Smooth muscle cell (in vitro differentiated cells): ENCODE data around the gene DIDO1. TPM values are rescaled to one million over a fixed set of nuclear protein-coding genes. Genes with fewer than 3 reads are reported as not detected.
A peak's percentile ranks its signal among the peaks of the same experiment; 100 is the strongest.
"Not testable (repeated sequence)": the region's sequence is repeated elsewhere in the genome, so short reads cannot be mapped to it uniquely, and the experiment has no call there.

Source experiments
- DNase-seq: peaks from one replicate; lab custom pipeline; 2025; ENCODE audit not compliant: unreplicated experiment; lab: John Stamatoyannopoulos, UW
- H2AFZ ChIP-seq: fragments of 200-600 bp; sonication (generic); 2 replicates; pipeline ENCODE4 v1.6.0; 2016; ENCODE audit warnings: antibody characterized with exemption, low read depth, mild to moderate bottlenecking
- H3F3A ChIP-seq: fragments of 200-600 bp; sonication (generic); 2 replicates; pipeline ENCODE4 v1.6.0; 2017; ENCODE audit warnings: antibody characterized with exemption, low read depth
- H3K27ac ChIP-seq: fragments of 200-600 bp; sonication (generic); 2 replicates; pipeline ENCODE4 v1.5.1; 2016; ENCODE audit warnings: low read depth, mild to moderate bottlenecking
- H3K27me3 ChIP-seq: fragments of 200-600 bp; sonication (generic); 2 replicates; pipeline ENCODE4 v1.6.1; 2016; ENCODE audit warnings: low read depth, mild to moderate bottlenecking
- H3K36me3 ChIP-seq: fragments of 200-600 bp; sonication (generic); 2 replicates; pipeline ENCODE4 v1.5.1; 2016; ENCODE audit warnings: low read depth
- H3K4me1 ChIP-seq: fragments of 200-600 bp; sonication (generic); 2 replicates; pipeline ENCODE4 v1.5.1; 2016; ENCODE audit warnings: low read depth
- H3K4me2 ChIP-seq: fragments of 200-600 bp; sonication (generic); 2 replicates; pipeline ENCODE4 v1.6.0; 2016; ENCODE audit warnings: mild to moderate bottlenecking
- H3K4me3 ChIP-seq: fragments of 200-600 bp; sonication (generic); 2 replicates; pipeline ENCODE4 v1.5.1; 2016; ENCODE audit warnings: mild to moderate bottlenecking
- H3K79me2 ChIP-seq: fragments of 200-600 bp; sonication (generic); 2 replicates; pipeline ENCODE4 v1.6.0; 2016; ENCODE audit warnings: low read depth, mild to moderate bottlenecking
- H3K9ac ChIP-seq: fragments of 200-600 bp; sonication (generic); 2 replicates; pipeline ENCODE4 v1.6.0; 2016; ENCODE audit warnings: low read depth
- H3K9me3 ChIP-seq: fragments of 200-600 bp; sonication (generic); replicated peaks from 2 replicates; pipeline ENCODE4 v1.5.1; 2016; ENCODE audit warnings: low read depth
- H4K20me1 ChIP-seq: fragments of 200-600 bp; sonication (generic); 2 replicates; pipeline ENCODE4 v1.6.0; 2016; ENCODE audit warnings: low read depth
- WGBS: methylation state at CpG from one replicate; pipeline ENCODE4 v1.1.7; 2016; ENCODE audit warnings: low lambda C conversion rate; 5-methylcytosine and 5-hydroxymethylcytosine counted together
- polyA plus RNA-seq: library from polyadenylated mRNA; unstranded; fragments of >200 nt; fragmentation: Nextera tagmentation; extraction: Ambion mirVana; gene quantifications from 2 replicates; pipeline ENCODE4 v1.2.1, GENCODE V29; 2016
- total RNA-seq: library from RNA; depleted of rRNA; stranded (reverse); fragments of >200 nt; gene quantifications from 2 replicates; pipeline ENCODE4 v1.2.3, GENCODE V29; 2014
- TF ChIP-seq, protein P1 (sequence below): fragments of 200-600 bp; sonication (generic); IDR thresholded peaks from 2 replicates; pipeline ENCODE4 v1.5.1; 2017; ENCODE audit warnings: borderline replicate concordance, mild to moderate bottlenecking, antibody characterized with exemption; ENCODE audit not compliant: insufficient read depth, poor library complexity, severe bottlenecking

DIDO1 gene
- total and polyA plus RNA-seq, 2 experiments from 2014 or later: 16.0 to 25.8 TPM

- H2AFZ ChIP-seq: no peak overlapping the region
- H3K27me3 ChIP-seq: no peaks in the 10 kb centered on the region
- H3K9ac ChIP-seq: peak overlapping the region; percentile 87
- peak overlapping the region; percentile 83 for H3K27ac ChIP-seq
- peaks cover 15% of the 10 kb centered on the region for H3F3A ChIP-seq
- H4K20me1 ChIP-seq: peaks cover 81% of the 10 kb centered on the region
- H3K36me3 ChIP-seq: no peaks in the 10 kb centered on the region
- peak overlapping the region; percentile 88 for H3K4me3 ChIP-seq
- H3K4me2 ChIP-seq: peak overlapping the region; percentile 89
- 4% methylated on average over 4 of the region's 4 CpGs for WGBS
- DNase-seq: no peak
- peaks cover 94% of the 10 kb centered on the region for H3K79me2 ChIP-seq
- H3K9me3 ChIP-seq: no peaks in the 10 kb centered on the region
- H3K4me1 ChIP-seq: peaks cover 39% of the 10 kb centered on the region
- TF ChIP-seq, protein P1, sequence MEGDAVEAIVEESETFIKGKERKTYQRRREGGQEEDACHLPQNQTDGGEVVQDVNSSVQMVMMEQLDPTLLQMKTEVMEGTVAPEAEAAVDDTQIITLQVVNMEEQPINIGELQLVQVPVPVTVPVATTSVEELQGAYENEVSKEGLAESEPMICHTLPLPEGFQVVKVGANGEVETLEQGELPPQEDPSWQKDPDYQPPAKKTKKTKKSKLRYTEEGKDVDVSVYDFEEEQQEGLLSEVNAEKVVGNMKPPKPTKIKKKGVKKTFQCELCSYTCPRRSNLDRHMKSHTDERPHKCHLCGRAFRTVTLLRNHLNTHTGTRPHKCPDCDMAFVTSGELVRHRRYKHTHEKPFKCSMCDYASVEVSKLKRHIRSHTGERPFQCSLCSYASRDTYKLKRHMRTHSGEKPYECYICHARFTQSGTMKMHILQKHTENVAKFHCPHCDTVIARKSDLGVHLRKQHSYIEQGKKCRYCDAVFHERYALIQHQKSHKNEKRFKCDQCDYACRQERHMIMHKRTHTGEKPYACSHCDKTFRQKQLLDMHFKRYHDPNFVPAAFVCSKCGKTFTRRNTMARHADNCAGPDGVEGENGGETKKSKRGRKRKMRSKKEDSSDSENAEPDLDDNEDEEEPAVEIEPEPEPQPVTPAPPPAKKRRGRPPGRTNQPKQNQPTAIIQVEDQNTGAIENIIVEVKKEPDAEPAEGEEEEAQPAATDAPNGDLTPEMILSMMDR: no peak
These were observed 1.3 kb downstream of the DIDO1 start for GRCh38 chr20:62925076-62925419.

DNA sequence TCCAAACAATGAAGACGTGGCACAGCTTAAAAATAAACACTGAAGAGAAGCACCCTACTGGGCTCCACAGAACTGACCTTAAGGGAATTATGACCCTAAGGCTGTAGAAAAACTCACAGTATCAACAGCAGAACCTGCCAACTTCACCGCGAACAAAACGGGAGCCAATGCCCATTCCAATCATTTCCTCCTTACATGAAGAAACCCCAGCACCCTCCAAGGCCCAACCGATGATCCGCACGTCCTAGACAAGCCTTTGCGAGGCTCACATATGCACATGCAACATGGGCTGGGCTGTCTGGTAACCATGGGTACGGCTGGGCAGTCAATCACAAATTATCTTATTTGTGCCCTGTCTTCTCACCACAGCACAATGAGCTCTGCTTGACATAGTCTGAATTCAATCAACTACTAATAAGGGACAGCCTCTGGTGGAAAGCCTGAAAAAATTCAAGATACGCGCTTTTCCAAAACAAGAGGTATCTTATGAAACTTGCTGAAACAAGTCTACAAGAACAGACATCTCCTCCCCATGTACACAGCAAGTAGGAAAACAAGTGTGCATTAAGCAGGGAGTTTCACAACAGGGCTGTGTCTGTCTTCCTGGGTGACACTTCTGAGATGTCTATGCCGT, 1.7 kb downstream of the DIDO1 start:
- no peak for DNase-seq
- Histone ChIP-seq H4K20me1 (peaks cover 81% of the 10 kb centered on the region), H3K27me3 (no peaks in the 10 kb centered on the region), H3K4me1 (peaks cover 39% of the 10 kb centered on the region), H3K4me2 (peak overlapping the region; percentile 89), H3K9ac (peak overlapping the region; percentile 87), H3K9me3 (no peaks in the 10 kb centered on the region), H3K4me3 (peak overlapping the region; percentile 88), H3F3A (peaks cover 10% of the 10 kb centered on the region), H3K79me2 (peaks cover 94% of the 10 kb centered on the region), H2AFZ (no peak overlapping the region), H3K27ac (peak overlapping the region; percentile 83), H3K36me3 (no peaks in the 10 kb centered on the region)
- TF ChIP-seq, protein P1: no peak
- 31% methylated on average over 12 of the region's 12 CpGs for WGBS

DNA sequence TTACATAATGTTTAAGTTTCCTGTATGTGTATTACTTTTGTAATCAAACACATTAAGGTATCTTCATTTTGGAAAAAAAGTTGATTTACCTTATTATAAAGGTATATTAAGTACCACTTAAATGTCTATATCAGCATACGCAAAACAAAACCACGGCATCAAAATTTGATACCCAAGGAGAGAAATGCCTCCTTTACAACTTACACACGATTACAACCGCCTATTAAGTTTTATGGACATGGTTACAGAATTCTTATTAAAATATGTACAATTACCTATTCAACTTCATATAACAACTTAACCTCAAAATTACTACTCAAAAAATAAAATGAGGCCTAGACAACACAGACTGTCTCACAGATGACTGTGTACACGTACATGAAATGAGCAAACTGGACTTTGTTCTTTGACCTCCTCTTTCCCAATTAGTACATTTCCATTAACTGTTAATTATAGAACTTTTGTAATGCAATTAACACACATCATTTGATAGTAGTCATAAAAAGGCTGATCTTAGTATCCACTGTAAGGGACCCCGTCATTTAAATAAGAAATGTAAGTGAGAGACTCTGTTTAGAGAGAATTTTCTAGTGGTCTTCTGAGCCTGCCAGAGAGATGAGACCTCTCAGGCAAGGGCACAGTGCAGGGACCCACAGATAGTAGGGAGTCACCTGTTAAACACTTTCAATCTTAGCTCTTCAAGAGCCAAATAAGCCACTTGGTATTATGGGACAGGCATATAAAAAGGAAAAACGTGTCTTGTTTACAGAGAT, 2.5 kb downstream of the DIDO1 start:
- peaks cover 88% of the 10 kb centered on the region for H4K20me1 ChIP-seq
- H3K9ac ChIP-seq: peak overlapping the region; percentile 87
- TF ChIP-seq, protein P1: no peak
- H2AFZ ChIP-seq: no peak overlapping the region
- peaks cover 98% of the 10 kb centered on the region for H3K79me2 ChIP-seq
- H3K9me3 ChIP-seq: no peaks in the 10 kb centered on the region
- DNase-seq: no peak
- H3K4me1 ChIP-seq: peaks cover 39% of the 10 kb centered on the region
- H3K27ac ChIP-seq: peak overlapping the region; percentile 83
- WGBS: 66% methylated on average over 7 of the region's 7 CpGs
- no peaks in the 10 kb centered on the region for H3K27me3 ChIP-seq
- no peaks in the 10 kb centered on the region for H3K36me3 ChIP-seq
- H3F3A ChIP-seq: peaks cover 10% of the 10 kb centered on the region
- peak overlapping the region; percentile 89 for H3K4me2 ChIP-seq
- peak overlapping the region; percentile 88 for H3K4me3 ChIP-seq

DNA sequence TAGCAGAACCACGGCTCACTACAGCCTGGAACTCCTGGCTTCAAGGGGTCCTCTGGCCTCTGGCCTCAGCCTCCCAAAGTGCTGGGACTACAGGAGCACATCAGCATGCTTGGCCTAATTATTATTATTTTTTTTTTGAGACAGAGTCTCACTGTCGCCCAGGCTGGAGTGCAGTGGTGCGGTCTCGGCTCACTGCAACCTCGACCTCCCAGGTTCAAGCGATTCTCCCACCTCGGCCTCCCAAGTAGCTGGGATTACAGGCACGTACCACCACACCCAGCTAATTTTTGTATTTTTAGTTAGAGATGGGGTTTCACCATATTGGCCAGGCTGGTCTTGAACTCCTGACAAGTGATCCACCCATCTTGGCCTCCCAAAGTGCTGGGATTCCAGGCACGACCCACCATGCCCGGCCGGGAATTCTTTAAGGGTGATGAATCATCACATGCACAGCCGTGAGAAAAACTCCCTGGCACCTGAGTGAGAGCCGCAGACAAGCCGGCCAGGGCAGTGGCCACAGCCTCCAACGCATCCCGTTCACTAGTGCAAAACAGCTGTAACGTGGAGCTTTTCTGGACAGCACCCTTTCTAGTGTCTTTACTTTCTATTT, 3.1 kb downstream of the DIDO1 start:
- H3K79me2 ChIP-seq: peaks cover 98% of the 10 kb centered on the region
- 49% methylated on average over 17 of the region's 17 CpGs for WGBS
- H2AFZ ChIP-seq, H3K36me3 ChIP-seq, H3K27me3 ChIP-seq, H3K9me3 ChIP-seq, H3F3A ChIP-seq, DNase-seq: not testable (repeated sequence)
- peak overlapping the region; percentile 89 for H3K4me2 ChIP-seq
- H3K4me3 ChIP-seq: peak overlapping the region; percentile 88
- H3K4me1 ChIP-seq: peaks cover 42% of the 10 kb centered on the region
- peak overlapping the region; percentile 87 for H3K9ac ChIP-seq
- peaks cover 88% of the 10 kb centered on the region for H4K20me1 ChIP-seq
- peak overlapping the region; percentile 83 for H3K27ac ChIP-seq
